Measurements from ENCODE around the gene ST8SIA4. TPM values are rescaled to one million over a fixed set of nuclear protein-coding genes. Genes with fewer than 3 reads are reported as not detected.
A peak's percentile ranks its signal among the peaks of the same experiment; 100 is the strongest.

Gene ST8SIA4
- total RNA-seq = 10 to 100 TPM in 5 of 8 experiments, 1 to 10 TPM in 1, under 1 TPM in 2; 0.07 to 44.4 (median 18.0) TPM

GRCh38 chr5:100903039-100903887, at the start of gene ST8SIA4:
TSS of gene ST8SIA4 (minus strand) at chr5:100903282. CDS start at chr5:100902955, 327 bp downstream.
- WGBS, 10 experiments = 0 to 13% (median 1%) methylated on average over 2 to 6 of the region's 43 CpGs; no CpG with 5 or more reads in 4 of the 10 experiments
- peak within 1 kb of the TSS; percentile 54 to 96 (median 74) for H3K4me3 ChIP-seq
- peak; percentile 57 to 93 (median 84) for ATAC-seq (replicated peaks in 6 of 8)
- peak within 1 kb of the TSS; percentile 13 to 14 for H3K27ac ChIP-seq
- in situ Hi-C loops (cut with MboI; ENCODE audit: low pct_unique_long_range_greater_than_20kb in 2 of 9, low sequenced_read_pairs in 9 of 9, unreplicated experiment in 9 of 9) = loop anchor here in 1 of 9 experiments (25.0 kb wide), 1 partner anchor 291 kb away; no protein-coding TSS in a partner anchor
- H3K4me1 ChIP-seq (replicated peaks in 1 of 2) = peaks cover 7 to 8% of the 10 kb centered on the region in 2 donors

- H3K4me1 ChIP-seq (replicated peaks in 1 of 2) = no peaks in the 10 kb centered on the region
- in situ Hi-C loops (cut with MboI; ENCODE audit: low pct_unique_long_range_greater_than_20kb in 2 of 9, low sequenced_read_pairs in 9 of 9, unreplicated experiment in 9 of 9) = no loop called here
- H3K27ac ChIP-seq = no peak overlapping the region
- WGBS, 10 experiments = 3 to 83% (median 40%) methylated on average over 1 to 4 of the region's 4 CpGs; no CpG with 5 or more reads in 3 of the 10 experiments
- H3K4me3 ChIP-seq = no peak overlapping the region
- peak in 2 of 8 experiments; percentile 38 to 45 for ATAC-seq (replicated peaks in 6 of 8)
Measured at GRCh38 chr5:100950985-100951384, 47.9 kb upstream of the ST8SIA4 start.

- no peak for ATAC-seq (replicated peaks in 6 of 8)
- 0 to 100% (median 89%) methylated on average over 1 to 2 of the region's 2 CpGs; no CpG with 5 or more reads in 1 of the 10 experiments for WGBS, 10 experiments
- no peak overlapping the region for H3K4me3 ChIP-seq
- no peak overlapping the region for H3K27ac ChIP-seq
- in situ Hi-C loops (cut with MboI; ENCODE audit: low pct_unique_long_range_greater_than_20kb in 2 of 9, low sequenced_read_pairs in 9 of 9, unreplicated experiment in 9 of 9) = loop anchor here in 1 of 9 experiments (25.0 kb wide), 1 partner anchor 301 kb away; no protein-coding TSS in a partner anchor
- no peaks in the 10 kb centered on the region for H3K4me1 ChIP-seq (replicated peaks in 1 of 2)
Measured at GRCh38 chr5:100913298-100913697, 10.2 kb upstream of the ST8SIA4 start.

GRCh38 chr5:100909034-100909433, 6.0 kb upstream of the ST8SIA4 start:
- Histone ChIP-seq H3K4me1 (replicated peaks in 1 of 2) (no peaks in the 10 kb centered on the region), H3K4me3 (no peak overlapping the region), H3K27ac (no peak overlapping the region)
- 43 to 100% (median 95%) methylated on average over 1 to 4 of the region's 4 CpGs; no CpG with 5 or more reads in 1 of the 10 experiments for WGBS, 10 experiments
- in situ Hi-C loops (cut with MboI; ENCODE audit: low pct_unique_long_range_greater_than_20kb in 2 of 9, low sequenced_read_pairs in 9 of 9, unreplicated experiment in 9 of 9) = loop anchor here in 1 of 9 experiments (25.0 kb wide), 1 partner anchor 297 kb away; no protein-coding TSS in a partner anchor
- no peak for ATAC-seq (replicated peaks in 6 of 8)

GRCh38 chr5:100905259-100905914, 2.3 kb upstream of the ST8SIA4 start:
- Histone ChIP-seq H3K27ac (no peak overlapping the region), H3K4me3 (no peak overlapping the region), H3K4me1 (replicated peaks in 1 of 2) (no peaks in the 10 kb centered on the region)
- 45 to 94% (median 81%) methylated on average over 3 to 6 of the region's 6 CpGs for WGBS, 10 experiments
- no peak for ATAC-seq (replicated peaks in 6 of 8)
- in situ Hi-C loops (cut with MboI; ENCODE audit: low pct_unique_long_range_greater_than_20kb in 2 of 9, low sequenced_read_pairs in 9 of 9, unreplicated experiment in 9 of 9) = loop anchor here in 1 of 9 experiments (25.0 kb wide), 1 partner anchor 293 kb away; no protein-coding TSS in a partner anchor

GRCh38 chr5:100904259-100904861, 1.3 kb upstream of the ST8SIA4 start:
- peak in 1 of 8 experiments; percentile 3 for ATAC-seq (replicated peaks in 6 of 8)
- H3K27ac ChIP-seq = no peak overlapping the region

GRCh38 chr5:100902440-100903038, 543 bp downstream of the ST8SIA4 start:
- peaks cover 7 to 11% of the 10 kb centered on the region in 2 donors for H3K4me1 ChIP-seq (replicated peaks in 1 of 2)
- H3K27ac ChIP-seq = peak overlapping the region; percentile 13 to 14
- H3K4me3 ChIP-seq = peak overlapping the region; percentile 54 to 96 (median 74)
- ATAC-seq (replicated peaks in 6 of 8) = peak in 5 of 8 experiments; percentile 0 to 9 (median 4)
- in situ Hi-C loops (cut with MboI; ENCODE audit: low pct_unique_long_range_greater_than_20kb in 2 of 9, low sequenced_read_pairs in 9 of 9, unreplicated experiment in 9 of 9) = loop anchor here in 1 of 9 experiments (25.0 kb wide), 1 partner anchor 290 kb away; no protein-coding TSS in a partner anchor
- WGBS, 10 experiments = 0 to 8% (median 0%) methylated on average over 2 to 13 of the region's 14 CpGs; no CpG with 5 or more reads in 2 of the 10 experiments

More at GRCh38 chr5:100904259-100904861, 1.3 kb upstream of the ST8SIA4 start:
- 3 to 95% (median 54%) methylated on average over 4 to 15 of the region's 23 CpGs; no CpG with 5 or more reads in 2 of the 10 experiments for WGBS, 10 experiments
- H3K4me1 ChIP-seq (replicated peaks in 1 of 2) = peaks cover 3% of the 10 kb centered on the region in 2 donors
- in situ Hi-C loops (cut with MboI; ENCODE audit: low pct_unique_long_range_greater_than_20kb in 2 of 9, low sequenced_read_pairs in 9 of 9, unreplicated experiment in 9 of 9) = loop anchor here in 1 of 9 experiments (25.0 kb wide), 1 partner anchor 292 kb away; no protein-coding TSS in a partner anchor
- H3K4me3 ChIP-seq = peak overlapping the region in 3 of 5 donors; percentile 54 to 83 (median 74)

- ATAC-seq (replicated peaks in 6 of 8) = peak in 1 of 8 experiments; percentile 2
- in situ Hi-C loops (cut with MboI; ENCODE audit: low pct_unique_long_range_greater_than_20kb in 2 of 9, low sequenced_read_pairs in 9 of 9, unreplicated experiment in 9 of 9) = loop anchor here in 1 of 9 experiments (25.0 kb wide), 1 partner anchor 290 kb away; no protein-coding TSS in a partner anchor
- 0 to 21% (median 3%) methylated on average over 3 to 9 of the region's 9 CpGs for WGBS, 10 experiments
- H3K4me1 ChIP-seq (replicated peaks in 1 of 2) = peaks cover 7 to 14% of the 10 kb centered on the region in 2 donors
- peak overlapping the region; percentile 15 to 67 for H3K27ac ChIP-seq
- H3K4me3 ChIP-seq = peak overlapping the region; percentile 54 to 96 (median 74)
Measured at GRCh38 chr5:100901821-100902341, 1.2 kb downstream of the ST8SIA4 start.

- in situ Hi-C loops (cut with MboI; ENCODE audit: low pct_unique_long_range_greater_than_20kb in 2 of 9, low sequenced_read_pairs in 9 of 9, unreplicated experiment in 9 of 9) = loop anchor here in 1 of 9 experiments (25.0 kb wide), 1 partner anchor 289 kb away; no protein-coding TSS in a partner anchor
- Histone ChIP-seq H3K4me3 (peak overlapping the region; percentile 54 to 96 (median 74)), H3K4me1 (replicated peaks in 1 of 2) (peaks cover 7 to 18% of the 10 kb centered on the region in 2 donors), H3K27ac (peak overlapping the region; percentile 15 to 67)
- 0 to 27% (median 0%) methylated on average over 2 to 17 of the region's 47 CpGs; no CpG with 5 or more reads in 3 of the 10 experiments for WGBS, 10 experiments
- ATAC-seq (replicated peaks in 6 of 8) = peak; percentile 31 to 46 (median 42)
Measured at GRCh38 chr5:100900796-100901781, 2.0 kb downstream of the ST8SIA4 start.

GRCh38 chr5:100900142-100900795, 2.8 kb downstream of the ST8SIA4 start:
- Histone ChIP-seq H3K4me1 (replicated peaks in 1 of 2) (peaks cover 7 to 18% of the 10 kb centered on the region in 2 donors), H3K27ac (peak overlapping the region; percentile 10 to 37), H3K4me3 (peak overlapping the region; percentile 54 to 96 (median 74))
- in situ Hi-C loops (cut with MboI; ENCODE audit: low pct_unique_long_range_greater_than_20kb in 2 of 9, low sequenced_read_pairs in 9 of 9, unreplicated experiment in 9 of 9) = loop anchor here in 1 of 9 experiments (25.0 kb wide), 1 partner anchor 288 kb away; no protein-coding TSS in a partner anchor
- WGBS, 10 experiments = 0 to 67% (median 16%) methylated on average over 1 to 5 of the region's 19 CpGs; no CpG with 5 or more reads in 2 of the 10 experiments
- ATAC-seq (replicated peaks in 6 of 8) = peak; percentile 27 to 53 (median 42)

Measured in motor neuron (in vitro differentiated cells).